Lower leg skin (tissue), 3 donors: ENCODE results near the gene SYDE2.

ENCODE experiments used
- POLR2A ChIP-seq, 2 donors: fragments of 450-650 bp; IDR thresholded peaks; one replicate each; pipeline ENCODE4 v1.6.1; 2016 to 2017; ENCODE audit warnings: antibody characterized with exemption in 2 of 2, mild to moderate bottlenecking in 1 of 2, moderate library complexity in 1 of 2
- TF ChIP-seq, protein P1 (sequence below), 3 donors: fragments of 450-650 bp; IDR thresholded peaks; one replicate each; pipeline ENCODE4 v1.5.1; 2016; ENCODE audit warnings: antibody characterized with exemption in 3 of 3, mild to moderate bottlenecking in 3 of 3, moderate library complexity in 2 of 3

GRCh38 chr1:85230305-85230977 lies 29.6 kb upstream of the SYDE2 start:
- TF ChIP-seq POLR2A (IDR thresholded peaks at IDR 0.05), result no peak
- TF ChIP-seq, protein P1, sequence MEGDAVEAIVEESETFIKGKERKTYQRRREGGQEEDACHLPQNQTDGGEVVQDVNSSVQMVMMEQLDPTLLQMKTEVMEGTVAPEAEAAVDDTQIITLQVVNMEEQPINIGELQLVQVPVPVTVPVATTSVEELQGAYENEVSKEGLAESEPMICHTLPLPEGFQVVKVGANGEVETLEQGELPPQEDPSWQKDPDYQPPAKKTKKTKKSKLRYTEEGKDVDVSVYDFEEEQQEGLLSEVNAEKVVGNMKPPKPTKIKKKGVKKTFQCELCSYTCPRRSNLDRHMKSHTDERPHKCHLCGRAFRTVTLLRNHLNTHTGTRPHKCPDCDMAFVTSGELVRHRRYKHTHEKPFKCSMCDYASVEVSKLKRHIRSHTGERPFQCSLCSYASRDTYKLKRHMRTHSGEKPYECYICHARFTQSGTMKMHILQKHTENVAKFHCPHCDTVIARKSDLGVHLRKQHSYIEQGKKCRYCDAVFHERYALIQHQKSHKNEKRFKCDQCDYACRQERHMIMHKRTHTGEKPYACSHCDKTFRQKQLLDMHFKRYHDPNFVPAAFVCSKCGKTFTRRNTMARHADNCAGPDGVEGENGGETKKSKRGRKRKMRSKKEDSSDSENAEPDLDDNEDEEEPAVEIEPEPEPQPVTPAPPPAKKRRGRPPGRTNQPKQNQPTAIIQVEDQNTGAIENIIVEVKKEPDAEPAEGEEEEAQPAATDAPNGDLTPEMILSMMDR (IDR thresholded peaks at IDR 0.05), result no peak
